ENCODE measurements around the gene ZNF648.
"Not testable (repeated sequence)": the region's sequence is repeated elsewhere in the genome, so short reads cannot be mapped to it uniquely, and the experiment has no call there.

The ZNF648 gene

GRCh38 chr1:182052355-182052754 is 9.2 kb downstream of the ZNF648 start:
- no peak overlapping the region for H3K4me3 ChIP-seq (ENCODE audit: low read depth, low read length)
- no peak for DNase-seq (ENCODE audit: low read depth)
- in situ Hi-C loops (cut with HindIII; ENCODE audit: low sequenced_read_pairs) = no loop called here
- TF ChIP-seq, protein P1, sequence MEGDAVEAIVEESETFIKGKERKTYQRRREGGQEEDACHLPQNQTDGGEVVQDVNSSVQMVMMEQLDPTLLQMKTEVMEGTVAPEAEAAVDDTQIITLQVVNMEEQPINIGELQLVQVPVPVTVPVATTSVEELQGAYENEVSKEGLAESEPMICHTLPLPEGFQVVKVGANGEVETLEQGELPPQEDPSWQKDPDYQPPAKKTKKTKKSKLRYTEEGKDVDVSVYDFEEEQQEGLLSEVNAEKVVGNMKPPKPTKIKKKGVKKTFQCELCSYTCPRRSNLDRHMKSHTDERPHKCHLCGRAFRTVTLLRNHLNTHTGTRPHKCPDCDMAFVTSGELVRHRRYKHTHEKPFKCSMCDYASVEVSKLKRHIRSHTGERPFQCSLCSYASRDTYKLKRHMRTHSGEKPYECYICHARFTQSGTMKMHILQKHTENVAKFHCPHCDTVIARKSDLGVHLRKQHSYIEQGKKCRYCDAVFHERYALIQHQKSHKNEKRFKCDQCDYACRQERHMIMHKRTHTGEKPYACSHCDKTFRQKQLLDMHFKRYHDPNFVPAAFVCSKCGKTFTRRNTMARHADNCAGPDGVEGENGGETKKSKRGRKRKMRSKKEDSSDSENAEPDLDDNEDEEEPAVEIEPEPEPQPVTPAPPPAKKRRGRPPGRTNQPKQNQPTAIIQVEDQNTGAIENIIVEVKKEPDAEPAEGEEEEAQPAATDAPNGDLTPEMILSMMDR (IDR thresholded peaks at IDR 0.05; ENCODE audit: low read depth, low read length, missing control alignments) = no peak

DNA sequence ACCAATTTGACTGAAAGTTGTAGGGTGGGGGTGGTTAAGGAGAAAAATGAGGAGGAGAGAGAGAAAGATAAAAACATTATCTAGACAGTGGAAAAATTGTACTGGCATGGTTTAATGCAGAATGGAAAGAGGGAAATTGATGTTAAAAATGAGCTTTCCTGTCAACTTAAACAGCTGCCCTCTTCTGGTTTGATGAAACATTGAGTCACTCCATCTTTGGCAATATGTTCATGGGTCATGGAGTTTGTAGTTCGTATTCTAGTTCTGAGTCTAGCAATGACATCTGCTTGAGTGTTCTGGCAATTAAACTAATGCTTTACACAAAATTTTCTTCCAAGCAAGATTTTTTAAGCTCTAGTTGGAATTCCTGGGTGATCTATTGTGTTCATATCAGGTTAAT is 9.6 kb downstream of the ZNF648 start:
- no peak overlapping the region for H3K4me3 ChIP-seq (ENCODE audit: low read depth, low read length)
- DNase-seq (ENCODE audit: low read depth) = no peak
- in situ Hi-C loops (cut with HindIII; ENCODE audit: low sequenced_read_pairs) = no loop called here
- TF ChIP-seq, protein P1 (IDR thresholded peaks at IDR 0.05; ENCODE audit: low read depth, low read length, missing control alignments) = no peak

DNA sequence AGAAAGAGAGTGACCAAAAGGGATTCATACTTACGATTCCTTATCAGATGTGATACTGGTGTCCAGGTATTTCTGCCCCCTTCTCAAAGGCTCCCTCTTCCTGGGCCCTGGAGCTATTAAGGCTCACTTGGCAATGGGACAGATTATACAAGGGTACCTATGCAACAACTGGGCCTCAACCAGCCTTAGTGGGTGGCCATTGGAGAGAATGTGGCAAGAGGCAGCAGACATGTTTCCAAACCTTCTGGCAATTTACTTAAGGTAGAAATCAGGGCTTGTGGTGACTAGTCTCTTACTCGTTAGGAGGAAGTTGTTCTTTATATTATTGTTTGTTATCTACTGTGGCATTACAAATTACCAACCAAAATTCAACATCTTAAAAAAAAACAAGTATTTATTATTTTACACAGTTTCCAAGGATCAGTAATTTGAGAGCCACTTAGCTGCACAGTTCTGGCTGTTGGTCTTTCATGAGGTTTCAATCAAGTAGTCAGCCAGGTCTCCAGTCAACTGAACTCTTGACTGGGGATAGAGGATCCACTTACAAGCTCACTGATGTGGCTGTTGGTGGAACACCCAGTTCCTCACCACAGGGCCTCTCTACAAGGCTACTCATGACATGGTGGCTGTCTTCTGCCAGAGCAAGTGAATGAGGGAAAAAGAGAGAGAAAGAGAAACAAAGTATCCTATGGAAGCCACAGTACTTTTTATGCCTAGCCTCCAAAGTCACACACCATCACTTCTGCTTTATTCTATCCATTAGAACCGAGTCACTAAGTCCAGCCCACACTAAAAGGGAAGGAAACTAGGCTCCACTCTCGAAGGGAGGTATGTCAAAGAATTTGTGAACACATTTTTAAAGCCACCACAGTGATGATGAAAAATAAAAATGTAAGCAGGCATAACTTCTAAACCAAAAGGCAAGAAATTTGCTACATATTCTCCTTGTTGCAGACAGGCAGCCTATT is 10.7 kb downstream of the ZNF648 start:
- in situ Hi-C loops (cut with HindIII; ENCODE audit: low sequenced_read_pairs) = no loop called here
- no peak for DNase-seq (ENCODE audit: low read depth)
- TF ChIP-seq, protein P1 (IDR thresholded peaks at IDR 0.05; ENCODE audit: low read depth, low read length, missing control alignments) = no peak
- H3K4me3 ChIP-seq (ENCODE audit: low read depth, low read length) = no peak overlapping the region

- H3K4me3 ChIP-seq (ENCODE audit: low read depth, low read length) = no peak overlapping the region
- DNase-seq (ENCODE audit: low read depth) = no peak
- in situ Hi-C loops (cut with HindIII; ENCODE audit: low sequenced_read_pairs) = no loop called here
- TF ChIP-seq, protein P1 (IDR thresholded peaks at IDR 0.05; ENCODE audit: low read depth, low read length, missing control alignments) = no peak
These were observed 12.9 kb downstream of the ZNF648 start for GRCh38 chr1:182048562-182048961.

DNA sequence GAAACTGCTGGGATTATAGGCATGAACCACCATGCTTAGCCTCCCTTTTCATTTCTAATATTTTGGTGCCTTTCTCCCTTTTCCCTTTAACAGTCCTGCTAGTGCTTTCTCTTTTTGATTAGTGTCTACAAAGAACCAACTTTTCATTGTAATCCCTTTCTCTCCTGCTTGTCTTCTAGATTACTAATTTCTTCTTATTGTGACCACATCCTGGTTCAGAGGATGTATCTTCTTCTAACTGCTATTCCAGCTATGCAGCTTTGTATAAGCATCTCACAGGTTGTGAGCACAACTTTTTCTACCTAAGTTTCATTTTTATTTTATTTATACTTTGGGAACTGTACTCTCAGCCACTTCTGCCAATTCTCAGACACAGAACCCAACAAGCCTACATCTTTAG is 14.7 kb downstream of the ZNF648 start:
- in situ Hi-C loops (cut with HindIII; ENCODE audit: low sequenced_read_pairs) = no loop called here
- DNase-seq (ENCODE audit: low read depth) = no peak
- TF ChIP-seq, protein P1 (IDR thresholded peaks at IDR 0.05; ENCODE audit: low read depth, low read length, missing control alignments) = no peak
- no peak overlapping the region for H3K4me3 ChIP-seq (ENCODE audit: low read depth, low read length)

DNA sequence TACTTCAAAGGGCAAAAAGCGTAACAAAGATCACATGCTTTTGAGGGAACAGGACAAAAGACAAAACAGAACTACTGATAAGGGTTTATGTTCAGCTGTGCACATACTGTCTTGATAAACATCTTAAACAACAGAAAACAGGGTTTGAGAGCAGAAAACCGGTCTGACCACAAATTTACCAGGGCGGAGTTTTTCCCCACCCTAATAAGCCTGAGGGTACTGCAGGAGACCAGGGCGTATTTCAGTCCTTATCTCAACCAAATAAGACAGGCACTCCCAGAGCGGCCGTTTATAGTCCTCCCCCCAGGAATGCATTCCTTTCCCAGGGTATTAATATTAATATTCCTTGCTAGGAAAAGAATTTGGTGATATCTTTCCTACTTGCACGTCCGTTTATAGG is 16.0 kb downstream of the ZNF648 start:
- H3K4me3 ChIP-seq (ENCODE audit: low read depth, low read length); in situ Hi-C loops (cut with HindIII; ENCODE audit: low sequenced_read_pairs): not testable (repeated sequence)

GRCh38 chr1:182041615-182042014 is 19.9 kb downstream of the ZNF648 start:
- no peak overlapping the region for H3K4me3 ChIP-seq (ENCODE audit: low read depth, low read length)
- in situ Hi-C loops (cut with HindIII; ENCODE audit: low sequenced_read_pairs) = no loop called here
- no peak for DNase-seq (ENCODE audit: low read depth)
- TF ChIP-seq, protein P1 (IDR thresholded peaks at IDR 0.05; ENCODE audit: low read depth, low read length, missing control alignments) = no peak

More for the DNA sequence above, 16.0 kb downstream of the ZNF648 start:
- not testable (repeated sequence) for DNase-seq (ENCODE audit: low read depth)
